Upper lobe of left lung (tissue), 6 donors: ENCODE data around the gene AGK. TPM values are rescaled to one million over a fixed set of nuclear protein-coding genes. Genes with fewer than 3 reads are reported as not detected.

ENCODE experiments used
- ATAC-seq, 2 donors: fragments of 200-7000 bp; cut with Tn5 transposase; one replicate each; pipeline ENCODE4 v1.9.1; 2022; ENCODE audit warnings: mild to moderate bottlenecking in 2 of 2, moderate library complexity in 2 of 2; ENCODE audit not compliant: low FRiP score in 2 of 2
- DNase-seq, 2 donors: peaks; one replicate each; pipeline ENCODE4 v3.0.0-alpha.2; 2019 to 2020
- H3K27ac ChIP-seq, 4 donors: fragments of 200-600 bp; sonication (generic); one replicate each; pipeline ENCODE4 v1.5.1; 2016 to 2019
- H3K27me3 ChIP-seq, 4 donors: fragments of 200-600 bp; sonication (generic); one replicate each; pipeline ENCODE4 v1.5.1; 2017 to 2019
- H3K36me3 ChIP-seq, 4 donors: fragments of 200-600 bp; sonication (generic); one replicate each; pipeline ENCODE4 v1.5.1; 2016 to 2019
- H3K4me1 ChIP-seq, 4 donors: fragments of 200-600 bp; sonication (generic); one replicate each; pipeline ENCODE4 v1.5.1; 2018 to 2019
- H3K4me3 ChIP-seq, 4 donors: fragments of 200-600 bp; sonication (generic); one replicate each; pipeline ENCODE4 v1.5.1; 2017 to 2019; ENCODE audit warnings: mild to moderate bottlenecking in 2 of 4, moderate library complexity in 1 of 4
- H3K9me3 ChIP-seq, 4 donors: fragments of 200-600 bp; sonication (generic); one replicate each; pipeline ENCODE4 v1.5.1; 2018 to 2019
- EP300 ChIP-seq, 4 donors: sonication (generic); formaldehyde crosslinking; IDR thresholded peaks; one replicate each; pipeline ENCODE4 v1.5.1; 2017; ENCODE audit warnings: antibody characterized with exemption in 4 of 4, control low read depth in 2 of 4
- POLR2A ChIP-seq, 4 donors: fragments of 450-650 bp; IDR thresholded peaks; one replicate each; pipeline ENCODE4 v1.5.1; 2016 to 2017; ENCODE audit warnings: antibody characterized with exemption in 4 of 4, mild to moderate bottlenecking in 2 of 4
- POLR2AphosphoS5 ChIP-seq, 2 donors: sonication (generic); formaldehyde crosslinking; IDR thresholded peaks; one replicate each; pipeline ENCODE4 v1.5.1; 2017; ENCODE audit warnings: antibody characterized with exemption in 2 of 2
- WGBS, 2 donors: methylation state at CpG; one replicate each; pipeline ENCODE4 v1.1.5; 2017 to 2018; 5-methylcytosine and 5-hydroxymethylcytosine counted together
- total RNA-seq, 6 donors: library from RNA; depleted of rRNA in 4 of 6; stranded (reverse); fragments of >200 nt in 4 of 6; gene quantifications; one replicate each; pipeline versions ENCODE4 v1.1.0 to v1.2.1, GENCODE V29; 2016 to 2021
- TF ChIP-seq, protein P1 (sequence below), 6 experiments: fragments of 450-650 bp in 4 of 6; fragments of 200-600 bp in 2 of 6; sonication (generic) in 2 of 6; IDR thresholded peaks; one replicate each; pipeline ENCODE4 v1.5.1; 2016 to 2019; ENCODE audit warnings: antibody characterized with exemption in 6 of 6
- donor health status: DM: no; HTN: no; CAD: no; lungs with moderate emphysema.
- donor health status: DM: no; HTN: yes; CAD: no; lungs with severe emphysema.

The AGK gene
- total RNA-seq, 6 donors from 2014 or later: 11.5 to 51.3 (median 22.3) TPM

DNA sequence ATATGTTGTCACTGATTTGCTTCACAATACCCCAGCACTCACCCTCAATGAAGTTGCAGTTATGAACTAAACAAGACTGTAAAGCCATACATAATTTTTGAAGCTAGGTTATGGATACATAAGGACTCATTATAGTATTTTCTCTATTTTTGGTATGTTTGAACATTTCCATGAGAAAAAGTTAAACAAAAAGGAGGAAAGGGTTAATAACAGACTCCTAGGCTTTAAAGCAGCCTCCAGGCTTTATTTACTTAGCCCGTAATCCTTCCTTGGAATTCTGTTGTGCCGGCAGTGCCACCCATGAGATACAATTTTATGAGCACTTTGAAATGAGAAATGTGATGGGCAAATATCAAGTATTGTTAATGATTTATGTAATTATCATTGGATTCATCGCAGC, 152.9 kb downstream of the AGK start:
- H3K4me1 ChIP-seq: peaks cover 12 to 15% (median 14%) of the 10 kb centered on the region in 4 donors
- H3K27ac ChIP-seq: no peak overlapping the region
- 67 to 72% methylated on average over 3 of the region's 3 CpGs for WGBS, 2 donors
- ATAC-seq (no peak), DNase-seq (no peak)
- no peaks in the 10 kb centered on the region for H3K36me3 ChIP-seq
- TF ChIP-seq, protein P1, sequence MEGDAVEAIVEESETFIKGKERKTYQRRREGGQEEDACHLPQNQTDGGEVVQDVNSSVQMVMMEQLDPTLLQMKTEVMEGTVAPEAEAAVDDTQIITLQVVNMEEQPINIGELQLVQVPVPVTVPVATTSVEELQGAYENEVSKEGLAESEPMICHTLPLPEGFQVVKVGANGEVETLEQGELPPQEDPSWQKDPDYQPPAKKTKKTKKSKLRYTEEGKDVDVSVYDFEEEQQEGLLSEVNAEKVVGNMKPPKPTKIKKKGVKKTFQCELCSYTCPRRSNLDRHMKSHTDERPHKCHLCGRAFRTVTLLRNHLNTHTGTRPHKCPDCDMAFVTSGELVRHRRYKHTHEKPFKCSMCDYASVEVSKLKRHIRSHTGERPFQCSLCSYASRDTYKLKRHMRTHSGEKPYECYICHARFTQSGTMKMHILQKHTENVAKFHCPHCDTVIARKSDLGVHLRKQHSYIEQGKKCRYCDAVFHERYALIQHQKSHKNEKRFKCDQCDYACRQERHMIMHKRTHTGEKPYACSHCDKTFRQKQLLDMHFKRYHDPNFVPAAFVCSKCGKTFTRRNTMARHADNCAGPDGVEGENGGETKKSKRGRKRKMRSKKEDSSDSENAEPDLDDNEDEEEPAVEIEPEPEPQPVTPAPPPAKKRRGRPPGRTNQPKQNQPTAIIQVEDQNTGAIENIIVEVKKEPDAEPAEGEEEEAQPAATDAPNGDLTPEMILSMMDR (IDR thresholded peaks at IDR 0.05): no peak
- TF ChIP-seq POLR2AphosphoS5 (IDR thresholded peaks at IDR 0.05) (no peak), EP300 (IDR thresholded peaks at IDR 0.05) (no peak), POLR2A (IDR thresholded peaks at IDR 0.05) (no peak)
- H3K9me3 ChIP-seq: no peaks in the 10 kb centered on the region
- H3K27me3 ChIP-seq: no peaks in the 10 kb centered on the region
- H3K4me3 ChIP-seq: no peak overlapping the region

GRCh38 chr7:141704741-141705140, 153.5 kb downstream of the AGK start:
- ATAC-seq: no peak
- Histone ChIP-seq H3K9me3 (no peaks in the 10 kb centered on the region), H3K4me3 (no peak overlapping the region), H3K27ac (no peak overlapping the region), H3K27me3 (no peaks in the 10 kb centered on the region), H3K4me1 (peaks cover 12 to 15% (median 14%) of the 10 kb centered on the region in 4 donors), H3K36me3 (no peaks in the 10 kb centered on the region)
- no peak for DNase-seq
- no peak for TF ChIP-seq EP300 (IDR thresholded peaks at IDR 0.05)
- TF ChIP-seq POLR2AphosphoS5 (IDR thresholded peaks at IDR 0.05): no peak
- TF ChIP-seq POLR2A (IDR thresholded peaks at IDR 0.05): no peak
- TF ChIP-seq, protein P1 (IDR thresholded peaks at IDR 0.05): no peak
- WGBS, 2 donors: 82 to 86% methylated on average over 5 of the region's 5 CpGs

Other genes with a start within 250 kb of the AGK start
- 10 to 100 TPM; 17.5 to 36.0 (median 29.1) TPM for gene DENND11, start 150.8 kb downstream of the AGK start, total RNA-seq
- under 1 TPM in 1 of 6 donors, not detected in 5; 0.78 TPM for gene WEE2, start 156.9 kb downstream of the AGK start, total RNA-seq
- gene SSBP1, start 186.9 kb downstream of the AGK start, total RNA-seq: 100 to 1,000 TPM in 1 of 6 donors, 10 to 100 TPM in 5; 30.2 to 114 (median 66.8) TPM
- gene TAS2R3, start 212.7 kb downstream of the AGK start, total RNA-seq: 1 to 10 TPM in 4 of 6 donors, under 1 TPM in 1, not detected in 1; 0.91 to 4.3 (median 1.5) TPM
- 1 to 10 TPM in 4 of 6 donors, under 1 TPM in 2; 0.33 to 3.1 (median 1.3) TPM for gene TAS2R4, start 225.3 kb downstream of the AGK start, total RNA-seq
- 1 to 10 TPM; 1.3 to 8.4 (median 1.9) TPM for gene TAS2R5, start 238.8 kb downstream of the AGK start, total RNA-seq